Measurements from ENCODE around the gene HPS4.
"Not testable (repeated sequence)": the region's sequence is repeated elsewhere in the genome, so short reads cannot be mapped to it uniquely, and the experiment has no call there.

The HPS4 gene

DNA sequence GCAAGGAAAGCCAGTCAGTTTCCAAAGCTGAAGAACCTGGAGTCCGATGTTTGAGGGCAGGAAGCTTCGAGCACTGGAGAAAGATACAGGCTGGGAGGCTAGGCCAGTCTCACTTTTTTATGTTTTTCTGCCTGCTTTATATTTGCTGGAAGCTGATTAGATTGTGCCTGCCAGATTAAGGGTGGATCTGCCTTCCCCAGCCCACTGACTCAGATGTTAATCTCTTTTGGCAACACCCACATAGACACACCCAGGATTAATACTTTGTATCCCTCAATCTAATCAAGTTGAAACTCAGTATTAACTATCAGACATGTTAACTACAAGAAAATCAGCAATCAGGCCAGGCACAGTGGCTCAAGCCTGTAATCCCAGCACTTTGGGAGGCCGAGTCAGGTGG is 44.8 kb downstream of the HPS4 start:
- DNase-seq: not testable (repeated sequence)

DNA sequence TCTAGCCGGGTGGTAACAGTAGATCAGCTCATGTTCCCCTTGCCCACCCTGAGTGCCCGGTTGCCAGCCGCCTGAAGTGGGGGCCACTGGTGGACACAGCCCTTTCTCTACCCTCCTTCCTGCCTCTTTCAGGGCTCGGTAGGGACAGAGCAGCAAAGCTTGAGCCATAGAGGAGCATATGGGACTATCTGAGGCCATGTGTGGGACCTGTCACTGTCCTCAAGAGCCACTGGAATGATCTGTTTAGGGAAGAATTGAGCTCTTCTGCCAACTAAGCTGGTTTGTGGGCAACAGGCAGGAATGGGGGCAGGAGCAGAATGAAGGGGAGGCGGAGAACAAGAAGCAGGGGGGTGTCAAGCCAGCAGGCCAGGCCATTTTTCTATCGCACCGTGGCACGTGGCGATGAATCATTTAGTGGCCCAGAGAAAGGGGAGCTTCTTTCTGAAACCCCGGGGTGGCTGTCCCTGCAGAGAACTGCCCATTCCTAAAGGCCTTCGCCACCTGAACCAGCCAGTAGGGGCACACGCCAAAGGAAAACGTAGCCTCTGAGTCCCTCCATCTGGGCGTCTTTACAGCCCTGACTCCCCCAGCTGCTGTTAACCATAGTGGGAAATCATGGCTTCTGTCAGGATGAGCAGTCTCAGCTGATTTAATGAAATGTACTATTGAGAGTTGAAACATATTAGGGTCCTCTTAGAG is 45.7 kb downstream of the HPS4 start:
- no peak for DNase-seq

DNA sequence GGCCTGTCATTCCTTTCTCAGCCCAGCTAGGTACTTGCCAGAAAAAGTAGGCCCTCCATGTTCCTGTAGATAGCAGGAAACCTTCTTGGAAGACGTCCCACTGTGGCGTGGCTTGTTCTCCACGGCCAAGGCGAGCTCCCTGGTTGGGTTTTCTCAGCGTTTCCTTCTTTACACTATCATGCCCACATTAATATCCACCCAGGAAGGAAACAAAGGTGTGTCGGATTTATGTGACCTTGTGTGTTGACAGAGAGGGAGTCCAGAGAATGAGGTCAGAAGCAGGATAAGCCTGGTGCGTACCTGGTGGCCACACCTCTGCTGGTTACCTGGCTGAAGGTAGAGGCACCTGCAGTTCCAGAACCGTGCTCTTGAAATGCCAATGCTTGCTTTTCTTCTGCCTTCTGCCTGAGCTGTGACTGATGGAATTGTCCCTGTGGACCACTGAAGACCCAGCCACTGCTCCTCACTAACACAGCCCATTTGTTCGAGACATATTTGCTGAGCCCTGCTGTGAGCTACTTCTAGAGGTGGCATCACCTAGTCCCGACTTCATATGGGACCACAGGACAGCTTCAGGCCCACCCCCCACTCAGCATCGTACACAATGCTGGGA is 46.6 kb downstream of the HPS4 start:
- no peak for DNase-seq

DNA sequence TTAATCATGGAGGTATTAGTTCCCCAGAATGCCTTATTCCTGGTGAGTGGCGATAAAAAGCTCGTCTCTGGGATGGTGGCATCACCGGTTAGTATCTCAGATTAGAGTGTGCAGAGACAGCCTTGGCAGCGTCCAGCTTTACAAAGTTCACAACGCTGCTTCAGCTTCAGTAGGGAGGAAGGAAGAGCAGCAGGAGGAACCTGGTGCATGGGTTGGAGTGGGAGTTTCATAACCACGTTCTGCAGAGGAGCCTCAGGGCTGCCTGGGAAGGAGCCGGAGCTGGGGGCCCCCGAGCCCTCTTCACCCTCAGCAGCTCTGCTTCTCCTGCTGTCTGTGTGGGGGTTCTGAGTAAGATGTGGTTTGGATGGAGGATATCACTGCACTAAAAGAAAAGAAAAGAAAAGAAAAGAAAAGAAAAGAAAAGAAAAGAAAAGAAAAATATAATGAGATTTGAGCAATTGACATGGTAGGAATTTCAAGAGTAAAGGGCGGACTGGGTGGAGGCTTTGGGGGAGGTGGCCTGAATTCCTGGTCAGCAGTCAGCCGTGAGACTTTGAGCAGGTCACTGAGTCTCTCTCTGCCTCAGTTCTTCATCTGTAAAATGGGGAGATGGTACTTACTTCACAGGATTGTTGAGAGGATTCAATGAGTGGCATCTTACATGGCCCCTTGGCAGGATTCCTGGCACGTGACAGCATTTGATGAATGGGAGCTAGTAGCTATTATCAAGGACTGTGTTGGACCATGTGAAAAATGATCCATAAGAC is 48.1 kb downstream of the HPS4 start:
- DNase-seq: no peak

DNA sequence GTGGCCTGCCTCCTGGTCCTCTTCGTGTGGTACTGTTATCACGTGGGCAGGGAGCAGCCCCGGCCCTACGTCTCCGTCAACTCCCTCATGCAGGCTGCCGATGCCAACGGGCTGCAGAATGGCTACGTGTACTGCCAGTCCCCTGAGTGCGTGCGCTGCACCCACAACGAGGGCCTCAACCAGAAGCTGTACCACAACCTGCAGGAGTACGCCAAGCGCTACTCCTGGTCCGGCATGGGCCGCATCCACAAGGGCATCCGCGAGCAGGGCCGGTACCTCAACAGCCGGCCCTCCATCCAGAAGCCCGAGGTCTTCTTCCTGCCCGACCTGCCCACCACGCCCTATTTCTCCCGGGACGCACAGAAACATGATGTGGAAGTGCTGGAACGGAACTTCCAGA is 49.8 kb downstream of the HPS4 start:
- DNase-seq: no peak

DNA sequence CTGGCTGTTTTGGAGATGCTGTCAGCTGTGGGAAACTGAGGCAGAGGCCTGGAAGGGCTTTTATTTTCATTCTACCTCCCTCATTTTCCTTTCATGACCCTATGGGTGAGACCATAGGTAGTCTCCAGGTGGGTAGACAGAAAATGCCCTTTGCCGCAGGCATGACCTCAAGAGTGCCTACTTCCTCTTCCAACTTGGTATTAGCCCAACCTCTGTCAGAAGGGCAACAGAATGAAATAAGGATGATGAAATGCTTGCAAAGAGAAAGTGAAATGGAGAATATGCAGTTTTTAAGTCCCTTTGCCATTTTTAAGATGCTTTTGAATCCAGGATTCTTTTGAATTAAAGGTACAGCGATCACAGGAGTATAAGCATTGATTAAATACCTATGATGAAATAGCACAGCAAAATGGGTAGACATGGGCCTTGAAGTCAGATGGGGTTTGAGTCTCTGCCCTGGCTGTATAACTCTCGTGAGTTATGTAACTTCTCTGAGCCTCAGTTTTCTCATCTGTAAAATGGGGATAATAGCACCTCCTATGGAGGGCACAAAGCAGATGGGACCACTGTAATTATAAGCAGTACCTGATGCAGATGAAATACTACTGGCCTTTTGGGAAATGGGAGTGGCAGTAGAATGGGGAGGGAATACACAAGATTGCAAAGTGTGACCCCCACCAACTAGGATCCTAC is 50.8 kb downstream of the HPS4 start:
- DNase-seq: no peak

DNA sequence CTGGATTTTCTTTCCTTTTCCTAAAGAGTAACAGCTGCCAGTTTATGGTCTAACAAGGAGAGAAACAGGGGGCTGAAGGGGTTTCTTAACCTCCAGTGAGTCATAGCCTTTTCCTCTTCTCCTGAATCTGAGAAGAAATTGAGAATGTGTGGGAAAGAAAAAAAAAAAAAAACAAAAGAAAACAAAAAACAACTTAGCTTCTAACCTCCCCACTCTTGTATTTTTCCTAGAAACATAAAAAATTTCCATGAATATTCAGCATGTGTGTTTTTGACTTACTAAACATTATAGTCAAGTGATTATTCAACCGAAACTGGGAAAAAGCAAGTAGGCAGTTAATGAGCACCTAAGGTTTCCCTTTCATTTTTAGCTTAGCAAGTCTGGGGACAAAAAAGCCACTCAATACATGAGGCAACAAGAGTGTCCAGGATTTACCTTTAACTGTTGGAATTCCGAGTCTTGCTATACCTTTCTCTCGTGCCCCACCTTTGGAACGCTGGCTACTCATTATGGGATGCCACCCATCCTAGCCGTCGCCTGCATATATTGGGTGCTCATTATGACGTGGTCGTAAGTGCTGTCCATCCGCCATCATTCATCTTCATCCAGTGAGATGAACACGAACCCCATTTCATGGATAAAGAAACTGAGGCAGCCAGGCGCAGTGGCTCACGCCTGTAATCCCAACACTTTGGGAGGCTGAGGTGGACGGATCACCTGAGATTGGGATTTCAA is 52.2 kb downstream of the HPS4 start:
- DNase-seq: peak; percentile 39

DNA sequence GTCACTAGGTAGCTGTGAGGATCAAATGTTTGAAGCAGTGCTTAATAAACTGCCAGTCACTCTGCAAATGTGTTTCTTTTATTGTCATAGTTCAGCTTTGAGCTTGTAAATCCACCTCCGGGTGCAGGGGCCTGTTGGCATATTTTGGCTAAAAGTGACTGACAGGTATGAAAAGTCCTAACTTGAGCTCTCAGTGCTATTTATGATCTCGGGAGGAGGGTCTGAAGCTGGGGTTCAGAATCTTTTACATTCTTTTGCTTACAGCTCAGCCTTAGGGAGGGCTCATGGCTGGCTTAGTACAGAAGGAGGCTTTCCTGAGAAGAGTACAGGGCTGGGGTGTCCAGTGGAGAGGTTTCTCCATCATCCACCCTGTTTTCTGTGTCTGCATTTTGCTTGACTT is 53.0 kb downstream of the HPS4 start:
- no peak for DNase-seq

- no peak for DNase-seq
Measured at GRCh38 chr22:26429458-26430286, 53.9 kb downstream of the HPS4 start.

GRCh38 chr22:26428515-26429457 is 54.8 kb downstream of the HPS4 start, which contains the start of gene ASPHD2:
TSS of gene ASPHD2 (plus strand) at chr22:26429260. CDS start at chr22:26433616, 4,356 bp downstream.
- peak; percentile 60 for DNase-seq

GRCh38 chr22:26426924-26427323 is 56.7 kb downstream of the HPS4 start:
- DNase-seq: no peak

- no peak for DNase-seq
Measured at GRCh38 chr22:26418620-26419019, 65.0 kb downstream of the HPS4 start.

GRCh38 chr22:26417406-26417805 is 66.2 kb downstream of the HPS4 start:
- DNase-seq: no peak

- DNase-seq: peak; percentile 90
Measured at GRCh38 chr22:26416670-26417276, 66.8 kb downstream of the HPS4 start.

DNA sequence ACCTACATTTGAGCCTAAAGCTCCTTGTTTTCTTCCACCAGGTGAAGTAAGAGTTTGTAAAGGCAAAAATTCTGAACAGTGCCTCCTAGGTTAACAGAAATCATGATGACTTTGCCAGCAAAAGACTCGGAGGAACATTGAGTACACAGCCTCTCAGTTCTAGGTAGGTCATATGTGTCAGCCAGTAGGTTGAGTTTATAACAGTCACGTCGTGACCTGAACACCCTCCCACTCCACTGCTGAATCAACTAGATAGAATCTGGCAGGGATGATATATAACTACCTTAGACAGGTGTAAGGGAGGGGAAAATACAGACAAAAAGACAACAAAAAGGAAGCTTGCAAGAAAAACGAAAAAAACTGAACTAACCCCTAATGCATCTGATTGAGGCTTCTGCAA is 67.3 kb downstream of the HPS4 start:
- no peak for DNase-seq

- DNase-seq: no peak
Measured at GRCh38 chr22:26414347-26414746, 69.2 kb downstream of the HPS4 start.

- no peak for DNase-seq
Measured at GRCh38 chr22:26410386-26410785, 73.2 kb downstream of the HPS4 start.

DNA sequence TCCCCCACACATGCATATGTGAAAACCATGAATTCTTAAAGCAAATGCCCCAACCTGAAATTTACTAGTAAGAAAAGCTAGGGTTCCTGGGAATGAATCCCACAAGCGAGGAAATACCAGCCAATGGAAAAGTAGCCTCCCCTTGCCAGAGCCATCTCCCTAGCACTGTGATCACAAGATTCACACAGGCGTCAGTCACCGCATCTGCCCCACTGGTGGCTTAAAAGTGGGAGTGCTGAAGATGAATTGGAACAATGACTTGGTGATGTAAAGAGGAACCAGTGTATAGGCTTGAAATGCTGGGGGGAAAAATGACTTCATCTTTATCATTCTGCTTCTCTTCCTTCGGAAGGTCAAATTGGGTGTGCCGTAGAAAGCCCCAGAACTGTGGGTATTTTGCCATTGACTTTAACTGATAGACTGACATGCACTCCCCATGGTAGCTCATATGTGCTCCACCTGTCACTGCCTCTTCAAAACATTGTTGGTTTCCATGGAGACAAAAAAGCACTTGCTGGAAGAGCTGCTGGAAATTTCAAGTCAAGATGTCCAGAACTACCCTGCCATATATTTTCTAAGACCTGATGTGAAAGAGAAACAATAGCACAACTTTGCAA is 73.8 kb downstream of the HPS4 start:
- no peak for DNase-seq

DNA sequence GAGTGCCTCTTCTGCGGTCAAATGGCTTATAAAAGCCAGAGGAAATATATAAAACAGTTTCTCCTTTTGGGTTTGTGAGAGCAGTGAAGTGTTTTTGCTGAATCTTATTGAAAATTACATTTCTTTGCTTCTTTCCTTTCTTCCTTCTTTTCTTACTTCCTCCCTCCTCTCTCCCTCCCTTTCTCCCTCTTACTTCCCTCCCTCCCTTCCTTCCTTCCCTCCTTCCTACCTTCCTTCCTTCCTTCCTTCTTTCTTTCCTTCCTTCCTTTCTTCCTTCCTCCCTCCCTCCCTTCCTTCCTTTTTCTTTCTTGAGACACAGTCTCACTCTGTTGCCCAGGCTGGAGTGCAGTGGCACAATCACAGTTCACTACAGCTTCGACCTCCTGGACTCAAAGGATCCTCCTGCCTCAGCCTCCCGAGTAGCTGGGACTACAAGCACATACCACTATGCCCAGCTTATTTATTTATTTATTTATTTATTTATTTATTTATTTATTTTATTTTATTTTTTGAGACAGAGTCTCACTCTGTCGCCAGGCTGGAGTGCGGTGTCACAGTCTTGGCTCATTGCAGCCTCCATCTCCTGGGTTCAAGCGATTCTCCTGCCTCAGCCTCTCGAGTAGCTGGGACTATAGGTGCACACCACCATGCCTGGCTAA is 74.9 kb downstream of the HPS4 start:
- DNase-seq: not testable (repeated sequence)

Data from fibroblast of skin of right quadriceps (primary cell).